DMS 273 treated with DMSO at 0.1 percent for 48 hours (cell line): ENCODE measurements around the gene CEP131.

Experiments used
- DNase-seq: peaks from one replicate; lab custom pipeline; 2025; lab: John Stamatoyannopoulos, UW

CEP131 gene

GRCh38 chr17:81187120-81187519 is 35.6 kb downstream of the CEP131 start:
- DNase-seq: no peak

- no peak for DNase-seq
Observed at GRCh38 chr17:81186203-81186602, 36.6 kb downstream of the CEP131 start.

- DNase-seq: no peak
Observed at GRCh38 chr17:81184555-81184954, 38.2 kb downstream of the CEP131 start.

GRCh38 chr17:81183807-81184206 is 39.0 kb downstream of the CEP131 start:
- no peak for DNase-seq

- no peak for DNase-seq
Observed at GRCh38 chr17:81183316-81183715, 39.4 kb downstream of the CEP131 start.

GRCh38 chr17:81182596-81182995 is 40.2 kb downstream of the CEP131 start:
- no peak for DNase-seq

- no peak for DNase-seq
Observed at GRCh38 chr17:81181811-81182185, 41.0 kb downstream of the CEP131 start.

GRCh38 chr17:81180836-81181810 is 41.6 kb downstream of the CEP131 start:
- no peak for DNase-seq

GRCh38 chr17:81179861-81180260 is 42.9 kb downstream of the CEP131 start:
- DNase-seq: no peak

- DNase-seq: no peak
Observed at GRCh38 chr17:81179220-81179619, 43.5 kb downstream of the CEP131 start.

- no peak for DNase-seq
Observed at GRCh38 chr17:81178136-81179091, 44.4 kb downstream of the CEP131 start.

GRCh38 chr17:81176666-81177065 is 46.1 kb downstream of the CEP131 start:
- DNase-seq: no peak

- DNase-seq: no peak
Observed at GRCh38 chr17:81173762-81174155, 49.0 kb downstream of the CEP131 start.

- no peak for DNase-seq
Observed at GRCh38 chr17:81173052-81173761, 49.6 kb downstream of the CEP131 start.

- DNase-seq: no peak
Observed at GRCh38 chr17:81171941-81172340, 50.8 kb downstream of the CEP131 start.

- peak; percentile 50 for DNase-seq
Observed at GRCh38 chr17:81170727-81171494, 51.9 kb downstream of the CEP131 start.

- no peak for DNase-seq
Observed at GRCh38 chr17:81169870-81170309, 52.9 kb downstream of the CEP131 start.

- DNase-seq: no peak
Observed at GRCh38 chr17:81167638-81168037, 55.1 kb downstream of the CEP131 start.

GRCh38 chr17:81167194-81167524 is 55.6 kb downstream of the CEP131 start:
- DNase-seq: no peak

GRCh38 chr17:81166033-81166492 is 56.7 kb downstream of the CEP131 start, which contains the start of gene AATK:
Gene AATK, minus strand, starts transcription at chr17:81166221. Its CDS starts 229 bp downstream, at chr17:81165992.
- DNase-seq: no peak
